Cerebellar nuclear complex (tissue), 1 donor: ENCODE results near the gene BMP3.
"Not testable (repeated sequence)": the region's sequence is repeated elsewhere in the genome, so short reads cannot be mapped to it uniquely, and the experiment has no call there.

ENCODE experiments used
- DNase-seq, 2 experiments: peaks; one replicate each; lab custom pipeline; 2025; lab: John Stamatoyannopoulos, UW

Gene BMP3

GRCh38 chr4:81030061-81030980, at the start of gene BMP3:
Gene BMP3 (plus strand): TSS chr4:81030708. CDS start chr4:81031285, 577 bp downstream.
- DNase-seq, result no peak

GRCh38 chr4:80986011-80986410, 44.5 kb upstream of the BMP3 start:
- no peak for DNase-seq

- DNase-seq, result no peak
These were observed 40.5 kb upstream of the BMP3 start for GRCh38 chr4:80989921-80990544.

GRCh38 chr4:80990851-80991250, 39.7 kb upstream of the BMP3 start:
- DNase-seq, result no peak

GRCh38 chr4:80999943-81000342, 30.6 kb upstream of the BMP3 start:
- DNase-seq, result no peak

GRCh38 chr4:81003597-81004111, 26.9 kb upstream of the BMP3 start:
- DNase-seq, result no peak

- DNase-seq, result no peak
These were observed 23.1 kb upstream of the BMP3 start for GRCh38 chr4:81007417-81007816.

GRCh38 chr4:81016566-81016965, 13.9 kb upstream of the BMP3 start:
- DNase-seq, result not testable (repeated sequence)

- no peak for DNase-seq
These were observed 11.5 kb upstream of the BMP3 start for GRCh38 chr4:81019006-81019405.

- DNase-seq, result no peak
These were observed 9.2 kb upstream of the BMP3 start for GRCh38 chr4:81021142-81021944.

GRCh38 chr4:81021981-81022380, 8.5 kb upstream of the BMP3 start:
- DNase-seq, result no peak

GRCh38 chr4:81023484-81023883, 7.0 kb upstream of the BMP3 start:
- DNase-seq, result no peak

GRCh38 chr4:81030981-81031791, 678 bp downstream of the BMP3 start:
- DNase-seq, result no peak

GRCh38 chr4:81031796-81032551, 1.5 kb downstream of the BMP3 start:
- DNase-seq, result no peak

GRCh38 chr4:81032771-81033684, 2.5 kb downstream of the BMP3 start:
- no peak for DNase-seq

GRCh38 chr4:81038636-81039350, 8.3 kb downstream of the BMP3 start:
- no peak for DNase-seq

GRCh38 chr4:81039351-81039972, 9.0 kb downstream of the BMP3 start:
- no peak for DNase-seq

GRCh38 chr4:81040012-81040659, 9.6 kb downstream of the BMP3 start:
- DNase-seq, result no peak
